SK-N-MC (cell line): ENCODE measurements around the gene PTGES.
"Not testable (repeated sequence)": the region's sequence is repeated elsewhere in the genome, so short reads cannot be mapped to it uniquely, and the experiment has no call there.

Experiments
- DNase-seq: peaks from one replicate; pipeline ENCODE4 v3.0.0-alpha.2; 2011; ENCODE audit warnings: low read depth, low spot score
- H3K27ac ChIP-seq: fragments of 200-600 bp; sonication (generic); 2 replicates; pipeline ENCODE4 v1.5.1; 2016; ENCODE audit warnings: mixed run types
- H3K36me3 ChIP-seq: fragments of 200-600 bp; sonication (generic); 2 replicates; pipeline ENCODE4 v1.6.1; 2017; ENCODE audit warnings: antibody characterized with exemption, low read length, mixed read lengths; ENCODE audit not compliant: insufficient read depth
- H3K4me3 ChIP-seq: fragments of 200-600 bp; sonication (generic); 2 replicates; pipeline ENCODE4 v1.5.1; 2016
- H3K9ac ChIP-seq: fragments of 200-600 bp; sonication (generic); 2 replicates; pipeline ENCODE4 v1.8.0; 2017; ENCODE audit warnings: mixed run types, mixed read lengths; ENCODE audit not compliant: insufficient read length
- H3K9me3 ChIP-seq: fragments of 200-600 bp; sonication (generic); 2 replicates; pipeline ENCODE4 v1.6.1; 2017; ENCODE audit warnings: low read depth, mild to moderate bottlenecking, antibody characterized with exemption, low read length, moderate library complexity, mixed read lengths
- EZH2 ChIP-seq: fragments of 200-600 bp; sonication (generic); IDR thresholded peaks from one replicate; pipeline ENCODE4 v1.6.1; 2017; ENCODE audit warnings: antibody characterized with exemption
- FOXP2 ChIP-seq: optimal IDR thresholded peaks from 2 replicates; pipeline ENCODE3; 2011; ENCODE audit warnings: mild to moderate bottlenecking, moderate library complexity; ENCODE audit not compliant: insufficient read depth; ENCODE audit errors: extremely low read length, control extremely low read depth
- POLR2AphosphoS5 ChIP-seq: IDR thresholded peaks from 2 replicates; pipeline ENCODE4 v1.6.1; 2012; ENCODE audit warnings: mild to moderate bottlenecking, low read depth, low read length, borderline replicate concordance

The PTGES gene

DNA sequence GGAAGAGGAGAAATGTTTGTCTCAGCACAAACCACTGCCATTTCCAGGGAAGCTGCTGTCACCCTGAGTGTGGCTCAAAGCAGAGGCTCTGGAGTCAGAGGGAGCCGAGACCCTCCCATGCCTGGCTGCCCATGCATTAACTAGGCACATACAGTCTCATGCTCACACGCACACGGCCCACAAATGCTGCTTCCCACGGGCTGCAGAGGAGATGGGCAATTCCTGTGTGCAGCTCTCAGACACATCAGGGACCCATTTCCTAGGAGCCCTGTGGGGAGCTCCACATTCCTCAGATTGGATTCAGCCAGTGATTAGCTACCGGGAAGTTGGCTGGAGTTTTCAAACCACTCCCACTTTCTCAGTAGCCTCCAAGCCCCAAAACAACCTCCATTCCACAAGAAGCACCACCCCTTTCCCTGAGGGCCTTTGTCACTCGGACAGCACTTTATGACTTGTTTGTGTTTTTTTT is 9.1 kb upstream of the PTGES start:
- Histone ChIP-seq H3K9me3 (no peaks in the 10 kb centered on the region), H3K4me3 (no peak overlapping the region), H3K9ac (no peak overlapping the region), H3K27ac (no peak overlapping the region; the same call in 1 of the 2 replicates), H3K36me3 (no peaks in the 10 kb centered on the region)
- DNase-seq = no peak
- TF ChIP-seq FOXP2 = no peak
- TF ChIP-seq EZH2 = no peak
- no peak for TF ChIP-seq POLR2AphosphoS5

DNA sequence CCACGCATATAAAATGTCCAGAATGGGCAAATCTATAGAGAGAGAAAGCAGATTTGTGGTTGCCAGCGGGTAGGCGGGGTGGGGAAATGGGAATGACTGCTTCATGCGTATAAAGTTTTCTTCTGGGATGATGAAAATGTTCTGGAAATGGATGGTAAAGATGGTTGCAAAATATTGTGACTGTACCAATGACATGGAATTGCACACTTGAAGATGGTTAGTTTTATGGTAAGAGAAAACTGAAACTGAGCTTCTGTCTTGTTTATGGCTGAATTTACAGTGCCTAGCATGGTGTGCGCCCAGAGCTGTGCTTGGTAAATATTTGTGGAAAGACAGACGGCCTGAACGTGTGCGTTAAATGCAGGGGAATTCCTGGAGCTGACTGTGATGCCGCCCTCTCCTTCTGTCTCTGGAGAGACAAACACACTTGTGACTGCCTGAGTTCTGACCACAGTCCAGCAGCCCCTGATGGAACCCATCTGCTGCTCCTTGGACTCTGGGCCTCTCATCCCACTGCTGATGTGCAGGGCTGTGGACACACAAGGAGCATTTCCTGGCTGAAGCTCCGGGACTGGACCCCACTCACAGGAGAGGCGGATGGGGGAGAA is 8.6 kb upstream of the PTGES start:
- Histone ChIP-seq H3K4me3 (no peak overlapping the region), H3K9ac (no peak overlapping the region), H3K9me3 (no peaks in the 10 kb centered on the region), H3K36me3 (no peaks in the 10 kb centered on the region), H3K27ac (no peak overlapping the region; the same call in 1 of the 2 replicates)
- TF ChIP-seq POLR2AphosphoS5 = no peak
- no peak for TF ChIP-seq FOXP2
- no peak for DNase-seq

DNA sequence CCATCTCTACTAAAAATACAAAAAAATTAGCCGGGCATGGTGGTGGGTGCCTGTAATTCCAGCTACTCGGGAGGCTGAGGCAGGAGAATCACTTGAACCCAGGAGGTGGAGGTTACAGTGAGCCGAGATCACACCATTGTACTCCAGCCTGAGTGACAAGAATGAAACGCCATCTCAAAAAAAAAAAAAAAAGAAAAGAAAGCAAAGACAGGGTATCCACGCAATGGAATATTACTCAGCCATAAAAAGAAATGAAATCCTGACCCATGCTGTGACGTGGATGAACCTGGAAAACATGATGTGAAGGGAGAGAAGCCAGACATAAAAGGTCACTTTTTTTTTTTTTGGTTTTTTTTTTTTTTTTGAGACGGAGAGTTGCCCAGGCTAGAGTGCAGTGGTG is 7.9 kb upstream of the PTGES start:
- not testable (repeated sequence) for H3K9ac ChIP-seq, H3K9me3 ChIP-seq, H3K36me3 ChIP-seq, H3K4me3 ChIP-seq, DNase-seq, H3K27ac ChIP-seq

DNA sequence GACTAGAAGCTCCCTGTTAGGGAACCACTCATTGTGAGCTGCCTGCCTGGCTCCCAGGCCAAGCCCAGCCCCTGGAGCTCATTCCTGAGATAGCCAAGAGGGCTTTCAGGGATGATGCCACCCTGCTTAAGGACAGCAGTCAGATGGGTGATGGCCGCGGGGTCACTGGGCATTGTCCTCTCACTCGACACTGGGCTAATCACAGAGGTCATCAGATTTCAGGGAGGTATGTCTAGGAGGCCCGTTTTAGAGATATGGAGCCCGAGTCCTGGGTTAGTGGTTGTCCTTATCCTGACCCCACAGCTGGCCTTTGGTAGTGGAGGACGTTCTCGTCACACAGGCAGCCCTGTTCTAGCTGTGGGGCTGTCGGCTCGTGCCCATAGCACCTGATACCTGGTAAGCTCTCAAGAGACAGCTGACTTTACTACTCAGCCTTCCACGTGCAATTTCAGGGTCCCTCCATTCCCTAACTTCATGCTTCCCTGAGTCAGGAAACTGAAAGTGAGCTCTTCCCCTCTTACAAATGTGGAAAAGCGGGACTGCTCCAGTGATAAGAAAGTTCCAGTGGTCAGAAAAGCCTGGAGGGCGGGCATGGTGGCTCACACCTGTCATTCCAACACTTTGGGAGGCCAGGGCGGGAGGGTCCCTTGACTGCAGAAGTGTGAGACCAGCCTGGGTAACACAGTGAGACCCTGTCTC is 7.1 kb upstream of the PTGES start:
- H3K27ac ChIP-seq = no peak overlapping the region
- no peaks in the 10 kb centered on the region for H3K36me3 ChIP-seq
- H3K9ac ChIP-seq = no peak overlapping the region
- TF ChIP-seq POLR2AphosphoS5 (no peak), EZH2 (no peak), FOXP2 (no peak)
- H3K9me3 ChIP-seq = no peaks in the 10 kb centered on the region
- no peak for DNase-seq
- no peak overlapping the region for H3K4me3 ChIP-seq

DNA sequence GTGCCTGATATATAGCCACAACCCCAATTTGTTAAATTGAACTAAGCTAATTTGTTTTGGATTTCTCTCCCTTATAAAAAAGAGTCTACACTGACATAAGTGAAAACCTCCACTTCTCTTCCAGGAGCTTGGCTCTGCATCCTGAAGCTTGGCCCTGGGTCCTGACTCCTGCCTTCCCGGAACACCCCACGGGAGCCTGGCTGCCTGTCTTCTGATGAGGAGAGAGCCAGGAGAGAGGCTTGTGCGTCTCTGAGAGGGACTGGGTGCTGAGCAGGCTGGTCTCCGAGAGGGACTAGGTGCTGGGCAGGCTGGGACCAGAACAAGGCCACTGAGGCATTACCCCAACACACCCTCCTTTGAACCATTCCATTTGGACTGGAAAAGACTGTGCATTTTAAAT is 6.5 kb upstream of the PTGES start:
- Histone ChIP-seq H3K4me3 (no peak overlapping the region), H3K36me3 (no peaks in the 10 kb centered on the region), H3K9me3 (no peaks in the 10 kb centered on the region), H3K27ac (no peak overlapping the region), H3K9ac (no peak overlapping the region)
- no peak for DNase-seq
- TF ChIP-seq POLR2AphosphoS5 (no peak), EZH2 (no peak), FOXP2 (no peak)

DNA sequence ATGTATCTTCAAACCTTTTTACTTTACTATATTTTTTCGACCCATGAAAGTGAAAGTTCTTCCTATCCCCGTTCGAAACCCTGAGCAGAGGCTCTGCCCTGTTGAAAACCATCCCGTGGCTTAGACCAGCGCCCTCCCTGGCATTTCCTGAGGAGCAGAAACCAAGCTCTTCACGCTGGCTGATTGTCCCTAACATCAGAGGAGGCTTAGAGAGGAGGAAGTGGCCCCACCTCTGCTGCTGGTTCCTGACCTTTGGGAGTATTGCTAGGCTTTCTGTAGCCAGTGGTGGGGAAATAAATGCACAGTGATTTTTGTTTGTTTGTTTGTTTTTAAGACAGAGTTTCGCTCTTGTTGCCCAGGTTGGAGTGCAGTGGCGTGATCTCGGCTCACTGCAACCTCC is 4.2 kb upstream of the PTGES start:
- DNase-seq = no peak
- H3K36me3 ChIP-seq = no peaks in the 10 kb centered on the region
- no peak overlapping the region for H3K9ac ChIP-seq
- no peak overlapping the region for H3K27ac ChIP-seq
- no peak for TF ChIP-seq FOXP2
- no peaks in the 10 kb centered on the region for H3K9me3 ChIP-seq
- no peak overlapping the region for H3K4me3 ChIP-seq

DNA sequence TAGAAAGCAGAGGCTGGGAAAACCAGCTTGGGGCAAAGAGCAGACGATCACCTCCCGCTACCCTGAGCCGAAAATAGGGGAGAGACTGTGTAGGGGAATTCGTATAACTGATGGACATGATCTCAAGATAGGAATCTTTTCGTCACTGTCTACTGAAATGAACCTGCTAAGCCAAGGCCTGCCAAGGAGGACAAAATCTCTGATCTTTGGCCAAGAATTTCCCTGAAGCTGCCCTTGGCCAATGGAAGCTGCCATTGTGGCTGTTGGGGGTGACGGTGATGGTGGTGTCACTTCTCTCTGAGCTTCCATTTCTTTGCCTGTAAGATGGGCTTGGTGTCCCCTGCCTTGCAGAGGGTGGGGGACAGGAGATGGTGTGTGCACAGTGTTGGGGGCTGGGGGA is 3.3 kb upstream of the PTGES start:
- H3K9ac ChIP-seq = no peak overlapping the region
- DNase-seq = no peak
- H3K4me3 ChIP-seq = no peak overlapping the region
- no peaks in the 10 kb centered on the region for H3K9me3 ChIP-seq
- H3K27ac ChIP-seq = no peak overlapping the region
- no peak for TF ChIP-seq EZH2
- TF ChIP-seq FOXP2 = no peak
- TF ChIP-seq POLR2AphosphoS5 = no peak
- no peaks in the 10 kb centered on the region for H3K36me3 ChIP-seq

DNA sequence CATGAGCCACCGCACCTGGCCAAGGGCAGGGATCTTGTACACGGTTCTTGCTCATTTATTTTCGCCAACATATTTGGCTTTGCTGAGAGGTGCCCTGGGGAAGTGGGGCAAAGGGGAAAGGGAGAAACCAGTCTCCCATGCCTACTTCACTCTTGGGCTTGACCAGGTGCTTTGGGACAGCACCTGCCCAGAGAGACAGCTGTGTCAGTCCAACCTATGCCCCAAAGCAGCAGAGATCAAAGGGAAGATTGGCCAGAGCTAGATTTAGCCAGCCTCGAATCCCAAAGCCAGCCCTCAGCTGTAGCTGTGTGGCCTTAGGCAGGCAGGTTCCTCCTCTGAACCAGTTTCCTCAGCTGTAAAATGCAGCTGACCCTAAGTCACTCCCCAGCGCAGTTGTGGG is 2.3 kb upstream of the PTGES start:
- H3K27ac ChIP-seq = no peak overlapping the region
- H3K9me3 ChIP-seq = no peaks in the 10 kb centered on the region
- H3K4me3 ChIP-seq = no peak overlapping the region

More for the DNA sequence above, 2.3 kb upstream of the PTGES start:
- no peak overlapping the region for H3K9ac ChIP-seq
- H3K36me3 ChIP-seq = no peaks in the 10 kb centered on the region
- DNase-seq = no peak
- TF ChIP-seq EZH2 (no peak), FOXP2 (no peak), POLR2AphosphoS5 (no peak)
